ENCODE measurements around the gene SCG5. TPM values are rescaled to one million over a fixed set of nuclear protein-coding genes. Genes with fewer than 3 reads are reported as not detected.

Gene SCG5
- polyA plus RNA-seq, 1 experiment = 44.4 TPM

DNA sequence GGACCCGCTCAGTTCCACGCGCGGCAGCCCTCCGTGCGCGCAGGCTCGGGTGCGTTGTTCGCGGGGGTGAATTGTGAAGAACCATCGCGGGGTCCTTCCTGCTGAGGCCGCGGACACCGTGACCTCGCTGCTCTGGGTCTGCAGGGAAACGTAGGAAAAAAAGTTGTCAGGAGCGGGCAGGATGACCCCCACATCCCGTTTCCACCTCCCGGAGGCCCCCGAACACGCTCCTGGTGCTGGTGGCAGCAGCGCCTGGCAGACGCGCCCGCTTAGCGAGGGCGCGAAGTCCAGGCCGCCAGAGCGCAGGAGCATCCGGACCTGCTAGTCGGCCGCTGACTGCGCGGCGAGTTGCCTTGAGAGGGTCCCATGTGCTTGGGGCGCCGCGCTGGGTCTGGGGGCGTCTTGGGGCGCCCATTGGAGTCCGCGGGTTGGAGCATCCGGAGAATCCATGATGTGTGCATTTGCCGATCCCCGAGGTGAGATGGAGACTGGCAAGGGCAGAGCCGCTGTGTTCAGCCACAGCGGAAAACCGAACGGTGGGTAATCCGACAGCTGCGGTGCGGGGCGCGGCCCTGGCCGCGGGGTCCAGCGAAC is 76.8 kb downstream of the SCG5 start:
- H3K27ac ChIP-seq (ENCODE audit: low read depth, low read length) = peak overlapping the region; percentile 96
- no peak for DNase-seq (ENCODE audit: low read depth, low spot score)
- H3K27me3 ChIP-seq (ENCODE audit: control insufficient read depth, insufficient read depth, low read length) = no peaks in the 10 kb centered on the region
- POLR2A ChIA-PET = interaction anchor here (1.3 to 1.9 kb wide), 4 partner anchors 9 to 126 kb away, joined by 3 to 6 read pairs (median 4); no protein-coding TSS in a partner anchor
- TF ChIP-seq, protein P1, sequence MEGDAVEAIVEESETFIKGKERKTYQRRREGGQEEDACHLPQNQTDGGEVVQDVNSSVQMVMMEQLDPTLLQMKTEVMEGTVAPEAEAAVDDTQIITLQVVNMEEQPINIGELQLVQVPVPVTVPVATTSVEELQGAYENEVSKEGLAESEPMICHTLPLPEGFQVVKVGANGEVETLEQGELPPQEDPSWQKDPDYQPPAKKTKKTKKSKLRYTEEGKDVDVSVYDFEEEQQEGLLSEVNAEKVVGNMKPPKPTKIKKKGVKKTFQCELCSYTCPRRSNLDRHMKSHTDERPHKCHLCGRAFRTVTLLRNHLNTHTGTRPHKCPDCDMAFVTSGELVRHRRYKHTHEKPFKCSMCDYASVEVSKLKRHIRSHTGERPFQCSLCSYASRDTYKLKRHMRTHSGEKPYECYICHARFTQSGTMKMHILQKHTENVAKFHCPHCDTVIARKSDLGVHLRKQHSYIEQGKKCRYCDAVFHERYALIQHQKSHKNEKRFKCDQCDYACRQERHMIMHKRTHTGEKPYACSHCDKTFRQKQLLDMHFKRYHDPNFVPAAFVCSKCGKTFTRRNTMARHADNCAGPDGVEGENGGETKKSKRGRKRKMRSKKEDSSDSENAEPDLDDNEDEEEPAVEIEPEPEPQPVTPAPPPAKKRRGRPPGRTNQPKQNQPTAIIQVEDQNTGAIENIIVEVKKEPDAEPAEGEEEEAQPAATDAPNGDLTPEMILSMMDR (IDR thresholded peaks at IDR 0.05; ENCODE audit: low read depth, low read length) = no peak
- peaks cover 4% of the 10 kb centered on the region; the same call in 1 of the 2 replicates for H3K9me3 ChIP-seq (ENCODE audit: control insufficient read depth, insufficient read depth, low read length)
- CTCF ChIA-PET = no interaction called here
- peak overlapping the region; percentile 92 for H3K4me3 ChIP-seq (ENCODE audit: low read depth, low read length)

DNA sequence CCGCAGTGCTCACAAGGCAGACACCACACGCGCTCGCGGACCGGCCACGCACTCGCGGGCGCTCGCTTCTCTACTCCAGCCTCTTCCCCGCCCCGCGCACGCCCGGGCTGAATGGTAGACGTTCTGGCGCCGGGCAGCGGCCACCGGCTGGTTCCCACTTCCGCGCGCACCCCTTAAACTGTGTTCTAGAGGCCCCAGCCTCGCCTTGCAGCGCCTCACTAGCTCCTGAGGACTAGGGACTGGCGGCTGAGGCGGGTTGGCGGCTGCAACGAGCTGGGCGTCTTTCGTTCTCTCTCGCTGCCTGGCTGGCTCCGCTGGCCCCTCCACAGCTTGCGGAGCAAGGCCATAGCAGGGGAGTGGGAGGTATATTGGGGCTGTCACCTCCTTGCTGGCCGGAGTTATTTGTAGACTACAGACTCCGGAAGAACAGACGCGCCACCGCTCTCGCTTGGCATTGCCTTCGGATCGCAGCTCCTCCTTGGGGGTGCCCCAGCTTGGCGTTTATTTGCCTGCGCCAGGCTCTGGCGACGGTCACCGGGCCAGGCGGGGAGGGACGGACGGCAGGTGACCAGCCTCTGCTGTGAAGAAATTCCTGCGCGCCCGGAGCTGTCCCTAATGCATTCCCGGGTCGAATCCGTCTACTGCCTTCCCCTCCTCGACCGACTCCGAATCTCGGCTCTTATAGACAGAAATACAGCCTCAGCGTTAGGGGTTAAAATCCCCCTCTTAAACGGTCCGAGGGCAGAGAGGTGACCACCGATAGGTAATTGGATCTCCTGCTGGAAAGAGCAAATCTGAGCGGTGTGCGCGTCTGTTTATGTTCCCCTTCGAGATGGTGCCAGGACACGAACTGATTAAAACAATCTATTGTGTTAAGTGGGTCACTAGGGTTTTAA is 77.6 kb downstream of the SCG5 start:
- POLR2A ChIA-PET = interaction anchor here (1.3 to 1.9 kb wide), 4 partner anchors 10 to 125 kb away, joined by 3 to 6 read pairs (median 4); no protein-coding TSS in a partner anchor
- CTCF ChIA-PET = no interaction called here
- no peak for DNase-seq (ENCODE audit: low read depth, low spot score)
- H3K27me3 ChIP-seq (ENCODE audit: control insufficient read depth, insufficient read depth, low read length) = no peaks in the 10 kb centered on the region
- peaks cover 4% of the 10 kb centered on the region; the same call in 1 of the 2 replicates for H3K9me3 ChIP-seq (ENCODE audit: control insufficient read depth, insufficient read depth, low read length)
- TF ChIP-seq, protein P1 (IDR thresholded peaks at IDR 0.05; ENCODE audit: low read depth, low read length) = no peak
- H3K4me3 ChIP-seq (ENCODE audit: low read depth, low read length) = peak overlapping the region; percentile 92
- H3K27ac ChIP-seq (ENCODE audit: low read depth, low read length) = peak overlapping the region; percentile 96

DNA sequence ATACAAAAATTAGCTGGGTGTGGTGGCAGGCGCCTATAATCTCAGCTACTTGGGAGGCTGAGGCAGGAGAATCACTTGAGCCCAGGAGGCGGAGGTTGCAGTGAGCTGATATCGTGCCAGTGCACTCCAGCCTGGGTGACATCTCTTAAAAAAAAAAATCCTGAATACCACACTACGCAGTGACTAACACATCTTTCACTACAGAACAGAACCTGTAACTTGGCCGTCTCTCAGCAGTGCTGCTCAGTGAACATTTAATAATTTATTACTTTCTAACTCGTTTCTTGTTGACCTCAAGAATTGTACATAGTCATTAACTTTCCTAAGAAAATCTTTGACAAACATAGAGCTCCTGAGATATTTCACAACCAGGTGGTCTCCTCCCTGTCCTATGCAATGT is 80.1 kb downstream of the SCG5 start:
- ChIA-PET POLR2A (interaction anchor here (0.8 to 1.4 kb wide), 3 partner anchors 14 to 152 kb away, joined by 3 to 5 read pairs (median 4); no protein-coding TSS in a partner anchor), CTCF (interaction anchor here (0.6 to 3.4 kb wide), 5 partner anchors 11 to 411 kb away, joined by 3 to 37 read pairs (median 3); no protein-coding TSS in a partner anchor)
- TF ChIP-seq, protein P1 (IDR thresholded peaks at IDR 0.05; ENCODE audit: low read depth, low read length) = no peak
- DNase-seq (ENCODE audit: low read depth, low spot score) = no peak
- Histone ChIP-seq H3K9me3 (ENCODE audit: control insufficient read depth, insufficient read depth, low read length) (peaks cover 4% of the 10 kb centered on the region; the same call in 1 of the 2 replicates), H3K4me3 (ENCODE audit: low read depth, low read length) (peak overlapping the region; percentile 92), H3K27me3 (ENCODE audit: control insufficient read depth, insufficient read depth, low read length) (no peaks in the 10 kb centered on the region), H3K27ac (ENCODE audit: low read depth, low read length) (peak overlapping the region; percentile 96)

DNA sequence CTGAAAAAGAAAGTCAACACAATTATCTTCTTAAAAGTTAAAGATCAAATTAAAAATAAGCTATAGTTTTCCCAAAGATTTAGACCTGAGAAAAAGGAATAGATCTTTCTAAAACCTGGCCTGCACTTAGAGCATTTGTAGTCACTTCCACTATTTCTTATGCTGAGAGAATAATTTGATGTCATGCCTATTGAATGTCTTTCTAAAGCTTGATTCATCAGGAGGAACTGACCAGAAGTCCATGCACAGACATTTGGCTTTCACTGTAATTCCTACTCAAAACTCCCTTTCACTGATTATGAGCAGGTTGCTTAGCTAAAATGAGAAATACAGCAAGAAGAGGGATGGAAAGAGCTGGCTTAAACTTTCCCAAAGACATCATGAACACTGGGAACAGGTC is 80.6 kb downstream of the SCG5 start:
- H3K27ac ChIP-seq (ENCODE audit: low read depth, low read length) = peak overlapping the region; percentile 23
- H3K4me3 ChIP-seq (ENCODE audit: low read depth, low read length) = peak overlapping the region; percentile 92
- peaks cover 4% of the 10 kb centered on the region; the same call in 1 of the 2 replicates for H3K9me3 ChIP-seq (ENCODE audit: control insufficient read depth, insufficient read depth, low read length)
- no peak for DNase-seq (ENCODE audit: low read depth, low spot score)
- ChIA-PET POLR2A (interaction anchor here (0.5 to 1.4 kb wide), 2 partner anchors 10 to 13 kb away, joined by 4 to 5 read pairs; no protein-coding TSS in a partner anchor), CTCF (interaction anchor here (0.6 to 3.4 kb wide), 5 partner anchors 11 to 410 kb away, joined by 3 to 37 read pairs (median 3); no protein-coding TSS in a partner anchor)
- no peaks in the 10 kb centered on the region for H3K27me3 ChIP-seq (ENCODE audit: control insufficient read depth, insufficient read depth, low read length)
- TF ChIP-seq, protein P1 (IDR thresholded peaks at IDR 0.05; ENCODE audit: low read depth, low read length) = no peak

Data from AG04450 (cell line).